Left lung (tissue), 10 donors: Measurements from ENCODE around the gene ETV5. TPM values are rescaled to one million over a fixed set of nuclear protein-coding genes. Genes with fewer than 3 reads are reported as not detected.

Experiments used
- ATAC-seq: fragments of 200-7000 bp; cut with Tn5 transposase; one replicate; pipeline ENCODE4 v1.9.1; 2020; ENCODE audit warnings: moderate library complexity
- DNase-seq, 4 donors: peaks; one replicate each; pipeline ENCODE4 v3.0.0-alpha.2; 2013 to 2020
- H3K27ac ChIP-seq, 2 donors: fragments of 200-600 bp; sonication (generic) in 1 of 2; one replicate each; pipeline versions ENCODE4 v1.5.0 to v1.8.0; 2020 to 2021
- H3K27me3 ChIP-seq, 2 donors: fragments of 200-600 bp; sonication (generic) in 1 of 2; one replicate each; pipeline versions ENCODE4 v1.5.0 to v1.8.0; 2020 to 2021
- H3K36me3 ChIP-seq, 2 donors: fragments of 200-600 bp; sonication (generic) in 1 of 2; one replicate each; pipeline versions ENCODE4 v1.5.0 to v1.8.0; 2020 to 2021
- H3K4me1 ChIP-seq, 2 donors: fragments of 200-600 bp; one replicate each; pipeline ENCODE4 v1.8.0; 2021
- H3K4me3 ChIP-seq, 2 donors: fragments of 200-600 bp; sonication (generic) in 1 of 2; one replicate each; pipeline versions ENCODE4 v1.5.0 to v1.8.0; 2020 to 2021; ENCODE audit warnings: mild to moderate bottlenecking in 1 of 2
- H3K9me3 ChIP-seq, 2 donors: fragments of 200-600 bp; sonication (generic) in 1 of 2; one replicate each; pipeline versions ENCODE4 v1.5.0 to v1.8.0; 2020 to 2021
- CTCF ChIP-seq, 2 donors: fragments of 200-600 bp; sonication (generic) in 1 of 2; IDR thresholded peaks; one replicate each; pipeline versions ENCODE4 v1.5.0 to v1.8.0; 2021; ENCODE audit warnings: antibody characterized with exemption in 2 of 2
- intact Hi-C, 2 donors: fragments of 100-400 bp; cut with DNase I; formaldehyde crosslinking; loops; one replicate each; pipeline versions ENCODE4 v1.11.2 to v1.14.2; 2022
- polyA plus RNA-seq, 6 donors: library from polyadenylated mRNA; unstranded; fragments of 120-200 nt; gene quantifications; one replicate each; pipeline ENCODE4 v1.2.1, GENCODE V29; 2013; ENCODE audit not compliant: insufficient read length in 6 of 6
- total RNA-seq, 2 donors: library from RNA; stranded (reverse); fragmentation: NEBNext Ultra II Directional; extraction: Animal tissue kit (Norgen Biotek cat#: 25700); gene quantifications; one replicate each; pipeline ENCODE4 v1.2.1, GENCODE V29; 2021
- donor health status: DM: no; HTN: yes; CAD: no.
- donor health status: DM: no; HTN: no; CAD: no.

Gene ETV5
- total and polyA plus RNA-seq, 8 donors = 40.7 to 332 (median 266) TPM

GRCh38 chr3:186110975-186111974 is 2.4 kb upstream of the ETV5 start:
- peaks cover 5 to 73% of the 10 kb centered on the region in 2 donors for H3K27me3 ChIP-seq
- DNase-seq = peak in 1 of 4 donors; percentile 40
- intact Hi-C loops = no loop called here
- no peak for ATAC-seq
- no peak overlapping the region for H3K4me3 ChIP-seq
- H3K9me3 ChIP-seq = no peaks in the 10 kb centered on the region
- no peaks in the 10 kb centered on the region for H3K36me3 ChIP-seq
- H3K4me1 ChIP-seq = peaks cover 14 to 28% of the 10 kb centered on the region in 2 donors
- no peak overlapping the region for H3K27ac ChIP-seq
- TF ChIP-seq CTCF (IDR thresholded peaks at IDR 0.05) = no peak

- no peak for TF ChIP-seq CTCF (IDR thresholded peaks at IDR 0.05)
- H3K4me3 ChIP-seq = peak overlapping the region; percentile 30 to 77
- no peaks in the 10 kb centered on the region for H3K36me3 ChIP-seq
- H3K27ac ChIP-seq = peak overlapping the region; percentile 81 to 82
- ATAC-seq (no peak), DNase-seq (peak in 3 of 4 donors; percentile 67 to 84 (median 78))
- intact Hi-C loops = no loop called here
- H3K4me1 ChIP-seq = peaks cover 14 to 37% of the 10 kb centered on the region in 2 donors
- no peaks in the 10 kb centered on the region for H3K9me3 ChIP-seq
- H3K27me3 ChIP-seq = peaks cover 5 to 84% of the 10 kb centered on the region in 2 donors
These were observed 1.3 kb upstream of the ETV5 start for GRCh38 chr3:186109897-186110803.

- ATAC-seq = peak; percentile 1
- no peak for TF ChIP-seq CTCF (IDR thresholded peaks at IDR 0.05)
- peak overlapping the region; percentile 75 to 83 for H3K27ac ChIP-seq
- peaks cover 17 to 38% of the 10 kb centered on the region in 2 donors for H3K4me1 ChIP-seq
- peaks cover 5 to 82% of the 10 kb centered on the region in 2 donors for H3K27me3 ChIP-seq
- H3K4me3 ChIP-seq = peak overlapping the region; percentile 77 to 79
- no peaks in the 10 kb centered on the region for H3K9me3 ChIP-seq
- intact Hi-C loops = no loop called here
- DNase-seq = peak in 3 of 4 donors; percentile 58 to 87 (median 59)
- no peaks in the 10 kb centered on the region for H3K36me3 ChIP-seq
These were observed 566 bp downstream of the ETV5 start for GRCh38 chr3:186108106-186108940.

GRCh38 chr3:186107215-186108105 is 1.4 kb downstream of the ETV5 start:
- H3K9me3 ChIP-seq = no peaks in the 10 kb centered on the region
- DNase-seq = peak; percentile 65 to 92 (median 78)
- H3K27me3 ChIP-seq = peaks cover 5 to 73% of the 10 kb centered on the region in 2 donors
- no peak for TF ChIP-seq CTCF (IDR thresholded peaks at IDR 0.05)
- H3K4me1 ChIP-seq = peaks cover 17 to 38% of the 10 kb centered on the region in 2 donors
- H3K27ac ChIP-seq = peak overlapping the region in 1 of 2 donors; percentile 83
- intact Hi-C loops = no loop called here
- H3K4me3 ChIP-seq = peak overlapping the region; percentile 77 to 79
- peak; percentile 42 for ATAC-seq
- no peaks in the 10 kb centered on the region for H3K36me3 ChIP-seq
